ENCODE data around the gene CDKL4. TPM values are rescaled to one million over a fixed set of nuclear protein-coding genes. Genes with fewer than 3 reads are reported as not detected.

CDKL4 gene
- total and polyA plus RNA-seq, 2 donors (not counting 1 experiment from before 2014, with no cell fraction given), result 0.18 to 3.0 TPM

DNA sequence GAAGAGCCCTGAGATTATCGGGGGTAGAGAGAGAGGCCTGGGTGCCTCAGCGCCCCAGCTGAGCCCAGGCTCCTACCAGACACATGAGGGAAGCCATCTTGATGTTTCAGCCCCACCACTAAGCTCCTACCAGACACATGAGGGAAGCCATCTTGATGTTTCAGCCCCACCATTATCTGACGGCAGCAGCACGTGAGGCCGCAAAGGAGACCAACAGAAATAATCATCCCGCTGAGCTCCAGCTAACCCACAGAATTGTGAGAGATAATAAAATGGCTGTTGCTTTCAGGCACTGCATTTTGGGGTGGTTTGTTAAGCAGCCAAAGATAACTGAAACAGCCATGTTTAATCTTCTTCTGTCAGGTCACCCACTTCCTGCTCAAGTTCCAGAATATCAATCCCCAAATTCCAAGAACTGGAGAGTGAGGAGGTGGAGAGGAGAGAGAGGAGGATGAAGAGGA is 93.6 kb downstream of the CDKL4 start:
- TF ChIP-seq, protein P1, sequence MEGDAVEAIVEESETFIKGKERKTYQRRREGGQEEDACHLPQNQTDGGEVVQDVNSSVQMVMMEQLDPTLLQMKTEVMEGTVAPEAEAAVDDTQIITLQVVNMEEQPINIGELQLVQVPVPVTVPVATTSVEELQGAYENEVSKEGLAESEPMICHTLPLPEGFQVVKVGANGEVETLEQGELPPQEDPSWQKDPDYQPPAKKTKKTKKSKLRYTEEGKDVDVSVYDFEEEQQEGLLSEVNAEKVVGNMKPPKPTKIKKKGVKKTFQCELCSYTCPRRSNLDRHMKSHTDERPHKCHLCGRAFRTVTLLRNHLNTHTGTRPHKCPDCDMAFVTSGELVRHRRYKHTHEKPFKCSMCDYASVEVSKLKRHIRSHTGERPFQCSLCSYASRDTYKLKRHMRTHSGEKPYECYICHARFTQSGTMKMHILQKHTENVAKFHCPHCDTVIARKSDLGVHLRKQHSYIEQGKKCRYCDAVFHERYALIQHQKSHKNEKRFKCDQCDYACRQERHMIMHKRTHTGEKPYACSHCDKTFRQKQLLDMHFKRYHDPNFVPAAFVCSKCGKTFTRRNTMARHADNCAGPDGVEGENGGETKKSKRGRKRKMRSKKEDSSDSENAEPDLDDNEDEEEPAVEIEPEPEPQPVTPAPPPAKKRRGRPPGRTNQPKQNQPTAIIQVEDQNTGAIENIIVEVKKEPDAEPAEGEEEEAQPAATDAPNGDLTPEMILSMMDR (conservative IDR thresholded peaks at IDR 0.05 in 1 of 2, IDR thresholded peaks at IDR 0.05 in 1 of 2; ENCODE audit: low read depth in 1 of 2, low read length in 2 of 2), result no peak
- no peak for TF ChIP-seq EZH2 (IDR thresholded peaks at IDR 0.05; ENCODE audit: low read length, missing control alignments)
- no peak overlapping the region for H3K9ac ChIP-seq (ENCODE audit: insufficient read depth, low read length)

DNA sequence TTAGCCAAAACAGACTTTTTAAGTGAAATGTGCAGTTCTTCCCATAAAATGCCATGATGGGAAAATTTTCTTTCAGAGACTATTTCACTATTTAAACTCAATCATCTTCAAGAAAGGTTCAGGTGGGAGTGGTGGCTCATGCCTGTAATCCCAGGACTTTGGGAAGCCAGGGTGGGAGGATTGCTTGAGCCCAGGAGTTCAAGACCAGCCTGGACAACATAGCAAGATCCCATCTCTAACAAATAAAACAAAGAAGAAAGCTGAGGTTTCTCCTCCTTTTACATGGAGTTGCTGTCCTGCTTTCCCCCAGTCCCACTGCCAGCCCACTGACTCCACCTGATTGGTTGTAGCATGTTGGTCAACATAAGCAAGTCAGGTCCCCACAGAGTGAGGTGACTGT is 97.1 kb downstream of the CDKL4 start:
- no peak overlapping the region for H3K4me2 ChIP-seq (ENCODE audit: extremely low read depth, insufficient read depth, low read length)
- H3K27ac ChIP-seq (ENCODE audit: insufficient read depth, low read length), result no peak overlapping the region
- no peaks in the 10 kb centered on the region for H3K79me2 ChIP-seq (ENCODE audit: control insufficient read depth, insufficient read depth, low read length)
- H3K4me1 ChIP-seq (ENCODE audit: control insufficient read depth, extremely low read depth, insufficient read depth, low read length), result no peaks in the 10 kb centered on the region
- no peaks in the 10 kb centered on the region for H3K36me3 ChIP-seq (ENCODE audit: control insufficient read depth, insufficient read depth, low read length)
- H3K27me3 ChIP-seq (ENCODE audit: control insufficient read depth, insufficient read depth, low read length), result no peaks in the 10 kb centered on the region
- no peak overlapping the region for H3K4me3 ChIP-seq (replicated peaks in 1 of 4; ENCODE audit: control extremely low read depth in 1 of 4, insufficient read depth in 1 of 4, low read depth in 3 of 4, low read length in 4 of 4)
- H4K20me1 ChIP-seq (ENCODE audit: control insufficient read depth, extremely low read depth, insufficient read depth, low read length), result no peaks in the 10 kb centered on the region
- no peak overlapping the region for H3K9ac ChIP-seq (ENCODE audit: insufficient read depth, low read length)
- no peak overlapping the region for H2AFZ ChIP-seq (ENCODE audit: low read length)
- no peak for DNase-seq (ENCODE audit: low read depth in 2 of 2)
- H3K9me3 ChIP-seq (ENCODE audit: control insufficient read depth, insufficient read depth, low read depth, low read length), result no peaks in the 10 kb centered on the region
- TF ChIP-seq, protein P1 (conservative IDR thresholded peaks at IDR 0.05 in 1 of 2, IDR thresholded peaks at IDR 0.05 in 1 of 2; ENCODE audit: low read depth in 1 of 2, low read length in 2 of 2), result no peak
- no peak for TF ChIP-seq EZH2 (IDR thresholded peaks at IDR 0.05; ENCODE audit: low read length, missing control alignments)

More for the DNA sequence above, 93.6 kb downstream of the CDKL4 start:
- DNase-seq (ENCODE audit: low read depth in 2 of 2), result no peak
- Histone ChIP-seq H3K4me3 (replicated peaks in 1 of 4; ENCODE audit: control extremely low read depth in 1 of 4, insufficient read depth in 1 of 4, low read depth in 3 of 4, low read length in 4 of 4) (no peak overlapping the region), H3K9me3 (ENCODE audit: control insufficient read depth, insufficient read depth, low read depth, low read length) (no peaks in the 10 kb centered on the region), H2AFZ (ENCODE audit: low read length) (no peak overlapping the region), H3K27ac (ENCODE audit: insufficient read depth, low read length) (no peak overlapping the region), H4K20me1 (ENCODE audit: control insufficient read depth, extremely low read depth, insufficient read depth, low read length) (no peaks in the 10 kb centered on the region), H3K4me1 (ENCODE audit: control insufficient read depth, extremely low read depth, insufficient read depth, low read length) (no peaks in the 10 kb centered on the region), H3K36me3 (ENCODE audit: control insufficient read depth, insufficient read depth, low read length) (no peaks in the 10 kb centered on the region), H3K79me2 (ENCODE audit: control insufficient read depth, insufficient read depth, low read length) (no peaks in the 10 kb centered on the region), H3K27me3 (ENCODE audit: control insufficient read depth, insufficient read depth, low read length) (no peaks in the 10 kb centered on the region), H3K4me2 (ENCODE audit: extremely low read depth, insufficient read depth, low read length) (no peak overlapping the region)

DNA sequence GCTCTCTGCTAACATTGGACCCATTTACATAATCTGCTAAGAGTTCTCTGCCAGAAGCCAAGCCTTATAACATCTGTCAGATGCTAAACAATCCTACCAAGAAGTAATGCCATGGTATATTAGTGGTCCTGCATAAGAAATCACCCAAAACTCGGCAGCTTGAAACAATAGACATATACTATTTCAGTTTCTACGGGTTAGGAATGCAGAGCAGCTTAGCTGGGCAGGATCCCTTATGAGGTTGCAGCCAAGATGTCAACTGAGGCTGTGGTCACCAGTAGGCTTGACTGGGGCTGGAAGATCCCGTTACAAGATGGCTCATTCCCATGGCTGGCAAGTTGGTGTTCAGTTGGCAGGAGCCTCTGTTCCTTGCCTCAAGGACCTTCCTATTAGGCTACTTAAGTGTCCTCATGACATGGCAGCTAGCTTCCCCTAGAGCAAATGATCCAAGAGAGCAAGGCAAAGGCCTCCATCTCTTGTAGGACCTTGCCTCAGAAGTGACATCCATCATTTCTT is 97.8 kb downstream of the CDKL4 start:
- no peaks in the 10 kb centered on the region for H3K4me1 ChIP-seq (ENCODE audit: control insufficient read depth, extremely low read depth, insufficient read depth, low read length)
- H3K4me3 ChIP-seq (replicated peaks in 1 of 4; ENCODE audit: control extremely low read depth in 1 of 4, insufficient read depth in 1 of 4, low read depth in 3 of 4, low read length in 4 of 4), result no peak overlapping the region
- no peaks in the 10 kb centered on the region for H3K27me3 ChIP-seq (ENCODE audit: control insufficient read depth, insufficient read depth, low read length)
- H3K79me2 ChIP-seq (ENCODE audit: control insufficient read depth, insufficient read depth, low read length), result no peaks in the 10 kb centered on the region
- TF ChIP-seq, protein P1 (conservative IDR thresholded peaks at IDR 0.05 in 1 of 2, IDR thresholded peaks at IDR 0.05 in 1 of 2; ENCODE audit: low read depth in 1 of 2, low read length in 2 of 2), result no peak
- TF ChIP-seq EZH2 (IDR thresholded peaks at IDR 0.05; ENCODE audit: low read length, missing control alignments), result no peak
- H3K9me3 ChIP-seq (ENCODE audit: control insufficient read depth, insufficient read depth, low read depth, low read length), result no peaks in the 10 kb centered on the region
- DNase-seq (ENCODE audit: low read depth in 2 of 2), result no peak
- H3K36me3 ChIP-seq (ENCODE audit: control insufficient read depth, insufficient read depth, low read length), result no peaks in the 10 kb centered on the region
- no peak overlapping the region for H3K27ac ChIP-seq (ENCODE audit: insufficient read depth, low read length)
- H3K4me2 ChIP-seq (ENCODE audit: extremely low read depth, insufficient read depth, low read length), result no peak overlapping the region
- H3K9ac ChIP-seq (ENCODE audit: insufficient read depth, low read length), result no peak overlapping the region
- no peaks in the 10 kb centered on the region for H4K20me1 ChIP-seq (ENCODE audit: control insufficient read depth, extremely low read depth, insufficient read depth, low read length)
- no peak overlapping the region for H2AFZ ChIP-seq (ENCODE audit: low read length)
